ENCODE measurements around the gene RBAK. TPM values are rescaled to one million over a fixed set of nuclear protein-coding genes. Genes with fewer than 3 reads are reported as not detected.
"Not testable (repeated sequence)": the region's sequence is repeated elsewhere in the genome, so short reads cannot be mapped to it uniquely, and the experiment has no call there.

Gene RBAK
- total RNA-seq (2014; rRNA removed; shearing (Covaris generic)) = 6.9 and 7.9 TPM in 2 replicates

DNA sequence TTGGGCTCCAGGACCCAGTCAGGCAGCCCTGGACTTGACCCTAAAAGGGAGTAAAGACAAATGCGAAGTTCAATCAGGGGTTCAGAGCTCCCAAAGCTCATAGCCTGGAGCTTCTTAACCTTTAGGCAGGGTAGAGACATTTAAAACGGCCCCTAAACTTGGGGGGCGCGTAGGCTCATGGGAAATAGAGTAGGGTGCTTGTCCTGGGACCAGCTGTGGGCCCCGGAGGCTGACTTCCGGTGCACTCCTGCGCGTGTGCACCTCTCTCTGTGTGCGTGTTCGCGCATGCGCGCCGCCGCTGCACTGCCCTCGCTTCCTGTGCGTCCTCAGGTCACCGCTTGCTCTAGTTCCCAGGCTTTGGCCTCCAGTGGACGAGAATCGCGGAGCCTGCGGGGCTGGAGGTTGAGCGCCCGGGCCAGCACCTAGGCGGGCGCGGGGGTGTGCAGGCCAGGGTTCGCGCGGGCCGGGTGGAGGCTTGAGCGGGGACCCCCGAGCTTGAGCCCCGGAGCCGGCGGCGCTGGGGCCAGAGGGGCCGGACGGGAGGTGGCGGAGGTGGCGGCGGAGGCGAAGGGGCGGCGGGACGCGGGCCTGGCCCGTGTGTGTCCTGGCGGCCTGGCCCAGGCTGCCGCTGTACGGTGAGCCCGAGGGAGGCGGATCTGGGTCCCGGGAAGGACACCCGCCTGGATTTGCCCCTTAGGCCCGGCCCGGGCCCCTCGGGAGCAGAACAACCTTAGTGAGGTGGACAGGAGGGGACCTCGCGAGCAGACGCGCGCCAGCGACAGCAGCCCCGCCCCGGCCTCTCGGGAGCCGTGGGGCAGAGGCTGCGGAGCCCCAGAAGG lies at the start of gene RBAK:
TSS of gene RBAK (plus strand) at position 303 of the 839 bp plus-strand sequence. CDS start 2,217 bp downstream, outside the sequence.
- peak; percentile 95 for DNase-seq (ENCODE audit: low read depth)

DNA sequence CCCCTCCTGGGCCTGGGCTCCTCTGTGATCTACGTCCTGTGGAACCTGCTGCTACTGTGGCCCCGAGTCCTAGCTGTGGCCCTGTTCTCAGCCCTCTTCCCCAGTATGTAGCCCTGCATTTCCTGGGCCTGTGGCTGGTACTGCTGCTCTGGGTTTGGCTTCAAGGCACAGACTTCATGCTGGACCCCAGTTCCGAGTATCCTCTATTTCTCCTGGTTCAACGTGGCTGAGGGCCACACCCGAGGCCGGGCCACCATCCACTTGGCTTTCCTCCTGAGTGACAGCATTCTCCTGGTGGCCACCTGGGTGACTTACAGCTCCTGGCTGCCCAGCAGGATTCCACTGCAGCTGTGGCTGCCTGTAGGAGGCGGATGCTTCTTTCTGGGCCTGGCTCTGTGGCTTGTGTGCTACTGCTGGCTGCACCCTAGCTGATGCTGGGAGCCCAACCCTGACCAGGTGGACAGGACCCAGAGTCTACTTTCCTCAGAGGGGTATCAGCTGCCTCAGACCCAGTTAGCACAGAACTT lies 48.9 kb upstream of the RBAK start:
- no peak for DNase-seq (ENCODE audit: low read depth)

DNA sequence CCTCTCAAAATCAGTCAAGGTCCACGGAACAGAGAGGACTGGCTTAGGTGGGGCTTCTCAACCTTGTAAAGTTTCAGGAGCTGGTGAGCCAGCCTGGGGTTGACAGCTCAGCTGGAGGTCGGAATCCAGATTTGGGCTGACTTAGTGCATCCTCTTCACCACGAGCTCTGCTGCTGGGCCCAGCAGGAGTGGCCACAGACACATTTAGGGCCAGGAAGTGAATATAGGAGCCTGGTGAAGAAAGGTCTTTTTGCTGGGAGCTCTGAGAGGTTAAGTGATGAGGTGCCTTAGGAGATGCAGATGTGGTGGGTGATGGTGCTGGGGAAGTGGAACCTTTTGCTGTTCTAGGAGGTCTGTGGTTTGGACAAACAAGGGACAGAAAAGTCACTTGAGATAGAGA lies 47.4 kb upstream of the RBAK start:
- no peak for DNase-seq (ENCODE audit: low read depth)

DNA sequence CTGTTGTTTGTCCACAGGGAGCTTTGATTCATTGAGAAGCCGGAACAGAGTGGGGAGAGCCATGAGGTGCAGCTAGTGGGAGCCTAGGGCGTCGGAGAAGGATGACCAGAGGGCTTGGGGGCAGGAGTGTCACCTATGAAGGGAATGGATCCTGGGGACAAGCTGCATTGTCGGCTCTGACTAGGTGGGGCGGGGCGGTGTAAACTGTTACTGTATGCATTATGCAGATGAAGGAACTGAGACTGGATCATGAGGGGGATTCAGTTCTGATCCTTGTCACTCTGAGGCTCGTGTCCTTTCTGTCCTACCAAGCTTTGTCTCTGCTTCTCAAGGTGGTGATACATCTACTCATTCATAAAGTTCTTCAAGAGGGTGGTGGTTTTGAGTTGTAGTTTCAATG lies 46.8 kb upstream of the RBAK start:
- DNase-seq (ENCODE audit: low read depth) = no peak

DNA sequence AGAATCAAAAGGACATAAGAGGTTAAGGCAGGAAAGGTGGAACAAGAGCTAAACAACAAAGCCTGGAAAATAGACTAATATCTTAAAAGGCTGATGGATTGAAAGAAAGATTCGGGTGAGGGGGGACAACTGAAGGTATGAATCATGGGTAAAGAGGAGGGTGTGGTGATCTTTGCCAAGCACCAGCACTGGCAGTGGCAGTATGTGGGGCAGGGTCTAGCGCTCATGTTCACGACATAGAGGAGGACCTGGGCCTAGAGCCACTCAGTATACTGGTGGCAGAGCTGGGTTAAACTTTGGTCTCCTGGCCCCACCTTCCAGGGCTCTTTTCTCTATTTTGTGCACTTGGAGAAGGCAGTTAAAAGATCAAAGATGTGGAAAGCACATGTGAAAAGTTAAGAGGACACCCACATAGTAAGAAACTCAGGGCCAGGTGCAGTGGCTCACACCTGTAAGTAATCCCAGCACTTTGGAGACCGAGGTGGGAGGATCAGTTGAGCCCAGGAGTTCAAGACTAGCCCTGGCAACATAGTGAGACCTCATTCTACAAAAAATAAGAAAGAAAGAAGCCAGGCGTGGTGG lies 46.2 kb upstream of the RBAK start:
- DNase-seq (ENCODE audit: low read depth) = no peak

DNA sequence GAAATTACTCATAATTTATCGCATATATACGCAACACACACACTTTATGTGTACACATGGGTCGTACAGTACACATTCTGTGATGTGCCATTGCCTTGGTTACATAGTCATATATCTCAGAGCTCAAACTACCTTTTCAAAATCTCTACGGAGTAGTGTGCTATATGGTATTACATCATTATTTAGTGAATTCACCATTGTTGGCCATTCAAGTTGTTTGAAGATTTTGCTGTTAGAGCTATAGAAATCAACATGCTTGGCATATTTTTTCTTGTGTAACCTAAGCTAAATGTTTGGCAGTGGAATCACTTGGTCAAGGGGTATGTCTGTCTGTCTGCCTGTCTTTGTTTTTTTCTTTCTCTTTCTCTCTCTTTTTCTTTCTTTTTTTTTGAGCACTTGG lies 44.7 kb upstream of the RBAK start:
- DNase-seq (ENCODE audit: low read depth) = no peak

DNA sequence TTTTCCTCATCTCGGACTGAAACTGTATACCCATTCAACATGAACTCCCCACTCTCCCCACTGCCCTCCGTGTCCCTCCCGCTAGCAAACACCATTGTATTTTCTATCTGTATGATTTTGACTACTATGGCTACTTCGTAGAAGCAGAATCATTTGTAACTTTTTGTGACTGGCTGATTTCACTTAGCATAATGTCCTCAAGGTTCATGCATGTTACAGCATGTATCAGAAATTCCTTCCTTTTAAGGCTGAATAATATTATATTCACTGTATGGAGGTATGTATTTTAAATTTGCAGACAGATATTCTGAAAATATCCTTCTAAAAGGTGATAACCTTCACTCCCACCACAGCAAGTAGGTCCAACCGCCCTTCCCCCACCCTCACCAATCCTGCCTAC lies 43.7 kb upstream of the RBAK start:
- no peak for DNase-seq (ENCODE audit: low read depth)

DNA sequence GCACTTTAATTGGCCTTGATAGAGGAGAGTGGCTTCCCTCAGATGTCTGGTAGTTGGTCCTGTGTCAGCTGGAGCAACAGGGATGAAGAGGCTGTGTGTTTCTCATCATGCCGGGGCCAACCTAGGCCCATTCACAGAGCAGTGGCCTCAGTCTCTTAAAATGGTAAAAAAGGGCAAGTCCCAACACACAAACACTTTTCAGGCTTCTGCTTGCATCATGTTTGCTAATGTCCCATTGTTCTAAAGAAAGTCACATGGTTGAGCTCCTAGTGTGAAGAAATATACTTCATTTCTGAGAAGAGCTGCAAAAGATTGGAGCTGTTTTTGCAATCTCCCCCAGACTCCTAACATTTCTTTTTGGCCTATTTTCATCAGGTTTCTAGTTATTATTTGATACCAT lies 40.6 kb upstream of the RBAK start:
- DNase-seq (ENCODE audit: low read depth) = no peak

DNA sequence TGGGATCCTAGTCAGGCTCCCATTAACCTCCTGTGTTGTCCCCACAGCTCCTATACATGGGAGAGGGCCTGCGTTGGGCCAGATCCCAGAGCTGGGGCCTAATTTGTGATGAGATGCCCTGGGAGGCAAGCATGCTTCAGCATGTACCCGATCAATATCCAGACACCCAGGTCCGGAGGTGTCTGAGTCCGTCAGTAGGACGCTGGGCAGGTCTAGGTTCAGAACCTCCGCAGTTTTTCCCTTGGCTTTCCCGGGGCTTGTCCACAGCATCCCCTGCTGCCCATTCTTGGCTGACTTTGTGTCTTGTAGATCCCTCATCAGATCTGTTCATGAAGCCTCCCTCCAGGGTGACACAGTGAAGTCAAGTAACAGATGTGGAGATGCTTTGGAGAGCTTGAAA lies 32.7 kb upstream of the RBAK start:
- DNase-seq (ENCODE audit: low read depth) = no peak

DNA sequence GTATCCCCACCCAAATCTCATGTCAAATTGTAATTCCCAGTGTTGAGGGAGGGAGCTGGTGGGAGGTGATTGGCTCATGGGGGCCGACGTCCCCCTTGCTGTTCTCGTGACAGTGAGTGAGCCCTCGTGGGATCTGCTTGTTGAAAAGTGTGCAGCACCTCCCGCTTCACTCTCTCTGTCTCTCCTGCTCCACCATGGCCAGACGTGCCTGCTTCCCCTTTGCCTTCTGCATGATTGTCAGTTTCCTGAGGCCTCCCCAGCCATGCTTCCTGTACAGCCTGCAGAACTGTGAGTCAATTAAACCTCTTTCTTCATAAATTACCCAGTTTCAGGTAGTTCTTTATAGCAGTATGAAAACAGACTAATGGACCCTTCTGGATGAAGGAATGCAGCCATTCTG lies 29.7 kb upstream of the RBAK start:
- not testable (repeated sequence) for DNase-seq (ENCODE audit: low read depth)

DNA sequence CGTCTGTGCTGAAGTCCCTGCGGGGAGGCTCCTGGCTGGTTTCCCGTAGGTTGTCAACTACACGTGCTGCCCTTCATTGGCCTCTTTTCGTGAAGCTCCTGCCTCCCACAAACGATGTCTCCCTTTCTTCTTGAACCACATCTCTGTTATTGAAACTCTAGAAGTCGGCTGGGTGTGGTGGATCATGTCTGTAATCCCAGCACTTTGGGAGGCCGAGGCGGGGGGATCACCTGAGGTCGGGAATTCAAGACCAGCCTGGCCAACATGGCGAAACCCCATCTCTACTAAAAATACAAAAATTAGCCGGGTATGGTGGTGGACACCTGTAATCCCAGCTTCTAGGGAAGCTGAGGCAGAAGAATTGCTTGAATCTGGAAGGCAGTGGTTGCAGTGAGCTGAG lies 28.0 kb upstream of the RBAK start:
- not testable (repeated sequence) for DNase-seq (ENCODE audit: low read depth)

DNA sequence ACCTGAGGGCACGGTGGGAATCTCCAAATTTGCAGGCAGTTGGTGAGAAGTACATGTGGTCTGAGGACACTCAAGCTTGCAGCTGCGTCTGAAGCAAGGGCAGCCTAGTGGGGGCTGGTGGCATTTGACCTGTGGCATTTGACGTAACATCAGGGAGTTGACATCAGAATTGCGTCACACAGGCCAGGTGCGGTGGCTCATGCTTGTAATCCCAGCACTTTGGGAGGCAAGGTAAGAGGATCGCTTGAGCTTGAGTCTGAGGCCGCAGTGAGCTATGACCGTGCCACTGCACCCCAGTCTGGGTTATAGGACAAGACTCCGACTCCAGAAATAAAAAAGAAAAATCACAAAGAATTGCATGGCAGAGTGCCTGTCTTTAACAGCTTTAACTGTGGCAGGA lies 25.6 kb upstream of the RBAK start:
- no peak for DNase-seq (ENCODE audit: low read depth)

DNA sequence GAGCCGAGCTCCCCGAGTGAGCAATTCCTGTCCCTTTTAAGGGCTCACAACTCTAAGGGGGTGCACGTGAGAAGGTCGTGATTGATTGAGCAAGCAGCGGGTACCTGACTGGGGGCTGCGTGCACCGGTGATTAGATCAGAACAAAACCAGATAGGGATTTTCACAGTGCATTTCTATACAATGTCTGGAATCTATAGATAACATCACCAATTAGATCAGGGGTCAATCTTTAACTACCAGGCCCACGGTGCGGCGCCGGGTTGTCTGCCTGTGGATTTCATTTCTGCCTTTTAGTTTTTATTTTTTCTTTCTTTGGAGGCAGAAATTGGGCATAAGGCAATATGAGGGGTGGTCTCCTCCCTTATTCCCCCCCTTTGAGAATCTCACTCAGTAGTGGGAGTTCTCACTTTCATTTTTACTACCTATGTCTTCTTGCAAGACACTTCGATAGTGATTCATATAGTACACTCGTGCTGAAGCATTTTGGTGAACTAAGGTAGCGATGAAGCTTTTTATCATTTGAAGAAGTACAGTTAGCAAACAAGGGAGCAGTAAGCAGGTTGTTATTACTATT lies 24.6 kb upstream of the RBAK start:
- DNase-seq (ENCODE audit: low read depth) = not testable (repeated sequence)

DNA sequence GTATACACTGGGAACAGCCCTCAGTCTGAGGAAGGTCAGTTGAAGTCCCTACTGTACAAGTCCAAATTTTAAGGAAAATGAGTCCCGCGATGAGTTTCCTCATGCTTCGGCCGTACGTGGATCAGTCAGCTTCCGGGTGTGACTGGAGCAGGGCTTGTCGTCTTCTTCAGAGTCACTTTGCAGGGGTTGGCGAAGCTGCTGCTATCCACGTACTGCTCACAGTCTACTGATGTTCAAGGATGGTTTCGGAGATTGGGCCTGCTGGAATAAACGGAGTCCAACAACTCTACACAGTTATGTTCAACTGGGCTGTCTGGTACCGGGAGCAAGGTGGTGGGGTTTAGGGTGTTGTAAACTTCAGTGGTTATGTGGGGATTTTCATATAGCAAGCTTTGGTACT lies 22.0 kb upstream of the RBAK start:
- not testable (repeated sequence) for DNase-seq (ENCODE audit: low read depth)

DNA sequence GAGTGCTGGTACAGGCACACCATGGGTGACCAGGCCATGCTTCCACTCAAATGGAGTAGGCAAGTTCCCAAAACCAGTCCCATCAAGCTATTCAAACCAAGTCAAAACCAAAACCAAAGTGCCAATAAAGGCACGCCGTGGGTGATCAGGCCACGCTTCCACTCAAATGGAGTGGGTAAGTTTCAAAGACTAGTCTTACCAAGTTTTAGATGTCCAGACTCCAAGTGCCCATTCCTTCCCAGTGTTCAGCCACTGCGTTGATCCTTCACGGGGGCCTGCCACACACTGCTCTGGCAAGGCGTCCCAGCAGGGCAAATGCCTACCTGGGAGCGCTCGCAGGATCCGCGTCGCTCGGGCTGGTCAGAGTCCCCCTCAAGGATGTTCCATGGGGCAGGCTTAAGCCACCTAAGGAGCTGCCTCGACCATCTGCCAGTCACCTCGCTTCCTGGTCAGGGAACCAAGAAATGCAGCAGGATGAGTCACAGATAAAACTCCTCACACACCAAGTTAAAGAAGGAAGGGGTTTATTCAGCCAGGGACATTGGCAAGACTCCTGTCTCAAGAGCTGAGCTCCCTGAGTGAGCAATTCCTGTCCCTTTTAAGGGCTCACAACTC lies 17.8 kb upstream of the RBAK start:
- DNase-seq (ENCODE audit: low read depth) = peak; percentile 15

DNA sequence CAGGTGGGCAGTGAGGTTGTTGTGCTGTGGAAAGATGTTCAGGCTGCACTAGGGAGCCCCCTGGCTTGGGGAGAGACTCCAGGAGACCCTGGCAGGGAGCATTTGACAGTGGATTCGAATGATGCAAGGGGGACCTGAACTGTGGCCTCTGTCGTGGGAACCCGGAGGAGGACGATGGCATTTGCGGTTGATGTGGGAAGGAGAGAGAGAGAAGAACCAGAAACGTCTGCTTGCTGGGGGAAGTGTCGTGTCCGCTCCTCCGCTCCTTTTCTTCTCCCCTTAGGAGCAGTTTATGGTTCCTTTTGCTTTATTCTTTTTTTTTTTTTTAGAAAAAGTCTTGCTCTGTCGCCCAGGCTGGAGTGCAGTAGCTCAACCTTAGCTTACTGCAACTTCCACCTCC lies 12.5 kb upstream of the RBAK start:
- DNase-seq (ENCODE audit: low read depth) = not testable (repeated sequence)

DNA sequence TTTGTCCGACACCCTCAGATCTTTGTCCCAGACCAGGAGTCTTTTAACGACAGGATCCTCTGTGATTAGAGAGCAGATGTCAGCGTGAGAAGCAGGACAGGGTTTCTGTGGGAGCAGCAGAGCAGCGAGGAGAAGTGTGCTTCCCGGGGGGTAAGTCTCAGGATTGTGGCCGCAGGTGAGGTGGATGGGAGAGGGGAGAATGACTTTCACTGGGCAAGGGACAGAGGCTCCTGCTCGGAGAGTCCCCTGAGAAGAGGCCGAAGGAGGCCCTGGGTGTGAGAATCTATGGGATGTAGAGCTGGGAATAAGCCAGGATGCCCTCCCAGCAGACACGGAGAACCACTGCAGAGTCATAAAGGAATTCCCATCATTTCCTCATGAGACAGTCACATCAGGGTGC lies 10.4 kb upstream of the RBAK start:
- DNase-seq (ENCODE audit: low read depth) = no peak

DNA sequence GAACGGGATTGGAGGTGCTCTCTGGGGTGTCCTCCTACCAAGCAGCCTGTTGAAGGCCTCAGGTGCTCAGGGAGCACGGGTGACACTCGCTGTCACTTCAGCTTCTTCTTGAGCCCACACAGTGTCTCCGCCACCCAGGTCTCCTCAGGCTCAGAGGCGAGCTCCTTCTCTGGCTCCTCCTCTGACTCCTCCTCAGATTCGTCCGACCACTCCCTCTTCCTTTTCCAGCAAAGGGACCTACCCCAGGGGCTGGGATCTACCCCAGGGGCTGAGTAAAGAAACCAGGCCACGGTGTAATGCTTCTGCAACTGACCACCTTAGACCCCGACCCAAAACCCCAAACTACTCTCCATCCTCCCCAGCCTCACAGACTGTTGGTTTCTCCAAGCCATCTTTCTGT lies 9.2 kb upstream of the RBAK start:
- no peak for DNase-seq (ENCODE audit: low read depth)

DNA sequence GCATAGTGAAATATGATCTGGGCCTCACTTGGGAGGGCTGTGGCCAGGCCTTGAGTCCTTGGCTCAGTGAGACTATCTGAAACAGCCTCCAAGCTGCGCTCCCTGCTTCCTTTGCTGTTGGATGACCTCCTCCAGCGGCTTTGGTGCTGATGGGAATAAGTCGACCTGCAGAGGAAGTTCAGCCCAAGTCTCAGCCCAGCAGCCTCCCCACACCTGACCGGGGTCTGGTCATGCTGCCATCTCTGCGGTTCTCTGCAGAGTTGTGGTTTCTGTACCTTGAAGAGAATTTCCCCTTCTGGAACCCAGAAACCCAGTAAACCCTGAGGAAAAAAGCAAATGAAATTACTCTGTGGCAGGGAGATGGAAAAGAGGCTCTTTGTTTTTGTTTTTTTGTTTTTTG lies 4.6 kb upstream of the RBAK start:
- DNase-seq (ENCODE audit: low read depth) = no peak

DNA sequence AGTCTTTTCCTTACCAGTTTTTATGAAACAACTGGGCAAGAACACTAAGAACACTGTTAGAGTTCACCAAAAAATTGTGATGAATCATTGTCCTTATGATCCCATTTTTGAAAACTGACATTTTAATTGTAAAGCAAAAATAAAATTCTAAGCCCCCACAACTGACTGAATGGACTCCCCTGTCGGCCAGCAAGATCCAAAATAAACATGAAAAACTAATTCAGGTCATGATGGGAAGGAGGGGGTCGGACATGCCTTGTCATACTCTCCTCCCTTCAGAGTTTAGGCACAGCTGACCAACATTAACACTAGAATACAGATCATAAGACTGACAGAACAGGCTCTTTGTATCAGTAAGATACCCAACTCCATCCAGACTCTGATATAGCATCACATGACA lies 2.0 kb upstream of the RBAK start:
- DNase-seq (ENCODE audit: low read depth) = no peak

DNA sequence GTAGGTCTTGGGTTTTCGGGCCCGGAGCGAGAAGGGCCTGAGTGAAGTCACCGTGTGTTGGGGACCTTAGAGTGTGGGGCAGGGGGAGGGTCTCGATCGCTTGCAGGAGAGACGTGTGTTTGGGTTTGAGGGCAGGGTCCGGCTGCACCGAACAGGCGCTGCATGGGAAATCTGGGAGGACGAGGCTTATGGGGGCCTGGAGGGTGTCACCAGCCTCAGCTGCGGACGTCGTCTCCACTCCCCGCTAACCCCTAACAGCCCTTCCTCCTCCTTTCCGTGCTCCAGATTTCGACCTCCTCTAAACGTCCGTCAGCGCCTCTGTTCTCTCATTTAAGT lies 705 bp downstream of the RBAK start:
- DNase-seq (ENCODE audit: low read depth) = not testable (repeated sequence)

DNA sequence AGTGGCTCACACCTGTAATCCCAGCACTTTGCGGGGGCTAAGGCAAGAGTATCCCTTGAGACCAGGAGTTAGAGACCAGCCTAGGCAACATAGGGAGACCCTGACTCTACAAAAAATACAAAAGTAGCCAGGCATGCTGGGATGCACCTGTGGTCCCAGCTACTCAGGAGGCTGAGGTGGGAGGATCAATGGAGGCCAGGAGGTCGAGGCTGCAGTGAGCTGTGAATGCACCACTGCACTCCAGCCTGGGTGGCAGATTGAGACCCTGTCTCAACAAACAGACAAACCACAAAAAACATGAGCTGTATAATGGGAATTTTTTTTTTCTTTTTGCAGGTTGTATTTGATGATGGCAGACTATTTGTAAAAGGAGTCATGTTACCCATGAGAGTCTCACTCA lies 1.5 kb downstream of the RBAK start:
- DNase-seq (ENCODE audit: low read depth) = not testable (repeated sequence)

DNA sequence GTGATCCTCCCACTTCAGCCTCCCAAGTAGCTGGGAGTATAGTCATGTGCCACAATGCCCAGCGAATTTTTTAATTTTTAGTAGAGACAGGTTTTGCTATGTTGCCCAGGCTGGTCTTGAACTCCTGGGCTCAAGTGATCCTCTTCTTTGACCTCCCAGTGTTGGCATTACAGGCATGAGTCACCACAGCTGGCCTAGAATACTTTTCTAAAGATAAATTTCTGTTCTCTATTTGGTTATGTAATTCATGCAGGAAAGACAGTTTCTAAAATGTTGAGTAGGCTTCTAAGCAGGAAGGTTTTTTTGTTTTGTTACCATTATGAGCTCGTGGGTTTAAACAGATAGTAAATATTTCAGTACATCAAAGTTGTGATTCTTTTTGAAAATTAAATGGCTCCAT lies 5.0 kb downstream of the RBAK start:
- no peak for DNase-seq (ENCODE audit: low read depth)
